Effector memory CD8-positive, alpha-beta T cell (primary cell): Measurements from ENCODE around the gene EMC10.
A peak's percentile ranks its signal among the peaks of the same experiment; 100 is the strongest.

Experiments
- ATAC-seq: fragments of 150-1000 bp; cut with Tn5 transposase; replicated peaks from 2 replicates; pipeline ENCODE4 v1.10.0; 2021; ENCODE audit warnings: mild to moderate bottlenecking, moderate library complexity
- DNase-seq, 3 experiments: peaks; one replicate each; pipeline ENCODE4 v3.0.0; 2021
- H3K27ac Mint-ChIP-seq, 2 donors: one replicate each; pipeline ENCODE4 v1.8.0; 2022; ENCODE audit warnings: mild to moderate bottlenecking in 2 of 2, mixed read lengths in 2 of 2, moderate library complexity in 2 of 2
- H3K27me3 Mint-ChIP-seq, 2 donors: one replicate each; pipeline ENCODE4 v1.8.0; 2022; ENCODE audit warnings: mixed read lengths in 2 of 2
- H3K36me3 Mint-ChIP-seq: one replicate; pipeline ENCODE4 v1.8.0; 2022; ENCODE audit warnings: mild to moderate bottlenecking, moderate library complexity, mixed read lengths; ENCODE audit not compliant: insufficient read depth
- H3K4me1 Mint-ChIP-seq, 2 donors: one replicate each; pipeline ENCODE4 v1.8.0; 2022; ENCODE audit warnings: low read depth in 2 of 2, mixed read lengths in 2 of 2
- H3K4me3 Mint-ChIP-seq, 2 donors: one replicate each; pipeline ENCODE4 v1.8.0; 2022; ENCODE audit warnings: mild to moderate bottlenecking in 2 of 2, mixed read lengths in 2 of 2, moderate library complexity in 2 of 2
- H3K9me3 Mint-ChIP-seq, 2 donors: one replicate each; pipeline ENCODE4 v1.8.0; 2022; ENCODE audit warnings: mixed read lengths in 2 of 2

EMC10 gene

GRCh38 chr19:50476907-50477238, 566 bp downstream of the EMC10 start:
- Mint-ChIP-seq H3K4me3 (peak overlapping the region; percentile 92 to 98), H3K27ac (peak overlapping the region; percentile 97 to 98), H3K4me1 (peaks cover 22 to 25% of the 10 kb centered on the region in 2 donors), H3K36me3 (peaks cover 54% of the 10 kb centered on the region), H3K9me3 (peaks cover 0 to 1% of the 10 kb centered on the region in 2 donors), H3K27me3 (no peaks in the 10 kb centered on the region)
- ATAC-seq (no peak), DNase-seq (no peak)

GRCh38 chr19:50477751-50478515, 1.6 kb downstream of the EMC10 start:
- H3K4me3 Mint-ChIP-seq: peak overlapping the region; percentile 92 to 98
- H3K36me3 Mint-ChIP-seq: peaks cover 58% of the 10 kb centered on the region

GRCh38 chr19:50478901-50479715, 2.8 kb downstream of the EMC10 start:
- DNase-seq (no peak), ATAC-seq (no peak)
- Mint-ChIP-seq H3K27ac (peak overlapping the region in 1 of 2 donors; percentile 41), H3K27me3 (no peaks in the 10 kb centered on the region), H3K4me3 (no peak overlapping the region), H3K9me3 (peaks cover 0 to 1% of the 10 kb centered on the region in 2 donors), H3K36me3 (peaks cover 68% of the 10 kb centered on the region), H3K4me1 (peaks cover 22 to 27% of the 10 kb centered on the region in 2 donors)

More at GRCh38 chr19:50477751-50478515, 1.6 kb downstream of the EMC10 start:
- no peak for DNase-seq
- Mint-ChIP-seq H3K9me3 (peaks cover 0 to 1% of the 10 kb centered on the region in 2 donors), H3K4me1 (peaks cover 22 to 25% of the 10 kb centered on the region in 2 donors), H3K27me3 (no peaks in the 10 kb centered on the region), H3K27ac (peak overlapping the region in 1 of 2 donors; percentile 10)
- ATAC-seq: no peak

- Mint-ChIP-seq H3K27me3 (no peaks in the 10 kb centered on the region), H3K4me3 (no peak overlapping the region), H3K36me3 (peaks cover 65% of the 10 kb centered on the region), H3K27ac (peak overlapping the region in 1 of 2 donors; percentile 67), H3K9me3 (peaks cover 0 to 1% of the 10 kb centered on the region in 2 donors), H3K4me1 (peaks cover 22 to 27% of the 10 kb centered on the region in 2 donors)
- DNase-seq (no peak), ATAC-seq (no peak)
These were observed 3.5 kb downstream of the EMC10 start for GRCh38 chr19:50479761-50480251.

- peaks cover 58% of the 10 kb centered on the region for H3K36me3 Mint-ChIP-seq
- DNase-seq (no peak), ATAC-seq (no peak)
- peaks cover 22 to 27% of the 10 kb centered on the region in 2 donors for H3K4me1 Mint-ChIP-seq
- no peak overlapping the region for H3K4me3 Mint-ChIP-seq
- peaks cover 0 to 1% of the 10 kb centered on the region in 2 donors for H3K9me3 Mint-ChIP-seq
- no peaks in the 10 kb centered on the region for H3K27me3 Mint-ChIP-seq
- peak overlapping the region; percentile 70 to 90 for H3K27ac Mint-ChIP-seq
These were observed 4.2 kb downstream of the EMC10 start for GRCh38 chr19:50480281-50481111.

- H3K36me3 Mint-ChIP-seq: peaks cover 51% of the 10 kb centered on the region
- ATAC-seq: no peak
- DNase-seq: no peak
- H3K4me1 Mint-ChIP-seq: peaks cover 15 to 22% of the 10 kb centered on the region in 2 donors
- peak overlapping the region; percentile 70 to 90 for H3K27ac Mint-ChIP-seq
- no peaks in the 10 kb centered on the region for H3K27me3 Mint-ChIP-seq
- no peak overlapping the region for H3K4me3 Mint-ChIP-seq
- no peaks in the 10 kb centered on the region for H3K9me3 Mint-ChIP-seq
These were observed 5.2 kb downstream of the EMC10 start for GRCh38 chr19:50481351-50482149.

GRCh38 chr19:50482271-50482855, 6.1 kb downstream of the EMC10 start:
- DNase-seq (no peak), ATAC-seq (no peak)
- H3K4me3 Mint-ChIP-seq: no peak overlapping the region
- H3K9me3 Mint-ChIP-seq: no peaks in the 10 kb centered on the region
- H3K27ac Mint-ChIP-seq: no peak overlapping the region
- H3K27me3 Mint-ChIP-seq: no peaks in the 10 kb centered on the region
- peaks cover 48% of the 10 kb centered on the region for H3K36me3 Mint-ChIP-seq
- H3K4me1 Mint-ChIP-seq: peaks cover 10 to 16% of the 10 kb centered on the region in 2 donors

GRCh38 chr19:50482916-50483315, 6.6 kb downstream of the EMC10 start:
- no peak overlapping the region for H3K27ac Mint-ChIP-seq
- H3K36me3 Mint-ChIP-seq: peaks cover 49% of the 10 kb centered on the region
- no peak for ATAC-seq

GRCh38 chr19:50485284-50485955, 9.1 kb downstream of the EMC10 start:
- peaks cover 9 to 18% of the 10 kb centered on the region in 2 donors for H3K4me1 Mint-ChIP-seq
- ATAC-seq: no peak
- no peak for DNase-seq
- H3K4me3 Mint-ChIP-seq: no peak overlapping the region
- no peaks in the 10 kb centered on the region for H3K27me3 Mint-ChIP-seq
- H3K36me3 Mint-ChIP-seq: peaks cover 47% of the 10 kb centered on the region
- H3K27ac Mint-ChIP-seq: peak overlapping the region in 1 of 2 donors; percentile 80
- H3K9me3 Mint-ChIP-seq: no peaks in the 10 kb centered on the region

More at GRCh38 chr19:50482916-50483315, 6.6 kb downstream of the EMC10 start:
- peaks cover 5 to 12% of the 10 kb centered on the region in 2 donors for H3K4me1 Mint-ChIP-seq
- no peaks in the 10 kb centered on the region for H3K27me3 Mint-ChIP-seq
- H3K4me3 Mint-ChIP-seq: no peak overlapping the region
- H3K9me3 Mint-ChIP-seq: no peaks in the 10 kb centered on the region
- no peak for DNase-seq

GRCh38 chr19:50486823-50487515, 10.7 kb downstream of the EMC10 start:
- H3K27me3 Mint-ChIP-seq: no peaks in the 10 kb centered on the region
- H3K9me3 Mint-ChIP-seq: no peaks in the 10 kb centered on the region
- ATAC-seq (no peak), DNase-seq (peak; percentile 31 to 41 (median 41))
- peaks cover 16 to 31% of the 10 kb centered on the region in 2 donors for H3K4me1 Mint-ChIP-seq
- H3K27ac Mint-ChIP-seq: peak overlapping the region; percentile 27 to 31
- no peak overlapping the region for H3K4me3 Mint-ChIP-seq
- peaks cover 37% of the 10 kb centered on the region for H3K36me3 Mint-ChIP-seq

GRCh38 chr19:50488389-50489194, 12.3 kb downstream of the EMC10 start:
- peak overlapping the region; percentile 4 to 39 for H3K27ac Mint-ChIP-seq
- H3K4me1 Mint-ChIP-seq: peaks cover 17 to 36% of the 10 kb centered on the region in 2 donors
- H3K27me3 Mint-ChIP-seq: no peaks in the 10 kb centered on the region
- ATAC-seq (no peak), DNase-seq (no peak)
- peaks cover 28% of the 10 kb centered on the region for H3K36me3 Mint-ChIP-seq
- H3K4me3 Mint-ChIP-seq: no peak overlapping the region
- H3K9me3 Mint-ChIP-seq: no peaks in the 10 kb centered on the region
